ENCODE data around the gene NBEA.

Gene NBEA

GRCh38 chr13:35256459-35257148 is 314.5 kb downstream of the NBEA start:
- H3K27ac ChIP-seq (ENCODE audit: poor library complexity, severe bottlenecking): no peak overlapping the region
- DNase-seq (ENCODE audit: low spot score) (no peak), ATAC-seq (ENCODE audit: low read depth) (no peak)
- H3K4me3 ChIP-seq (ENCODE audit: severe bottlenecking): no peak overlapping the region
- no peaks in the 10 kb centered on the region for H3K4me1 ChIP-seq (ENCODE audit: insufficient read depth, poor library complexity, severe bottlenecking)
- H3K27me3 ChIP-seq (ENCODE audit: insufficient read depth, poor library complexity, severe bottlenecking): no peaks in the 10 kb centered on the region
- TF ChIP-seq CTCF (IDR thresholded peaks at IDR 0.05; ENCODE audit: poor library complexity, severe bottlenecking): no peak
- H3K9me3 ChIP-seq (ENCODE audit: severe bottlenecking): no peaks in the 10 kb centered on the region
- H3K36me3 ChIP-seq (ENCODE audit: low read depth): no peaks in the 10 kb centered on the region

DNA sequence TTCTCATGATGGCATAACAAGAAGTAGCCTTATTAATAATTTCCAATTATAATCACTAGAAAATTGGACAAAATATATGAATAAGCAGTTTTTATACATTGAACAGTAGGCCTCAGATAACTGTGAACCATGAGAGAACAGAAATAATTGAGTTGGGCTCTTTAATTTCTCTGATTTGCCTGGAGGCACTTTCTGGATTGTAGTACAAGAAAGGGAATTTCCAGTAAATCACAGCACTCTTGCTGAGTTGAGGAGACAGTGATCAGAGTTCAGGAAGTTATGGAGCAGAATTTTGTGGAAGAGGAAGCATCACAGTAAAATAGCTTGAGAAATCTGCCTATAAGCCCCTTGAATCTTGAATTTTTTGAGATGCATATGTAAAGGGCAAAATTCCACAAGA is 318.2 kb downstream of the NBEA start:
- Histone ChIP-seq H3K27ac (ENCODE audit: poor library complexity, severe bottlenecking) (no peak overlapping the region), H3K27me3 (ENCODE audit: insufficient read depth, poor library complexity, severe bottlenecking) (no peaks in the 10 kb centered on the region), H3K4me1 (ENCODE audit: insufficient read depth, poor library complexity, severe bottlenecking) (no peaks in the 10 kb centered on the region), H3K36me3 (ENCODE audit: low read depth) (no peaks in the 10 kb centered on the region), H3K4me3 (ENCODE audit: severe bottlenecking) (no peak overlapping the region), H3K9me3 (ENCODE audit: severe bottlenecking) (no peaks in the 10 kb centered on the region)
- DNase-seq (ENCODE audit: low spot score) (no peak), ATAC-seq (ENCODE audit: low read depth) (no peak)
- no peak for TF ChIP-seq CTCF (IDR thresholded peaks at IDR 0.05; ENCODE audit: poor library complexity, severe bottlenecking)

GRCh38 chr13:35266412-35266811 is 324.3 kb downstream of the NBEA start:
- no peaks in the 10 kb centered on the region for H3K4me1 ChIP-seq (ENCODE audit: insufficient read depth, poor library complexity, severe bottlenecking)
- no peaks in the 10 kb centered on the region for H3K9me3 ChIP-seq (ENCODE audit: severe bottlenecking)
- DNase-seq (ENCODE audit: low spot score): no peak
- no peak for ATAC-seq (ENCODE audit: low read depth)
- no peak overlapping the region for H3K4me3 ChIP-seq (ENCODE audit: severe bottlenecking)
- no peaks in the 10 kb centered on the region for H3K27me3 ChIP-seq (ENCODE audit: insufficient read depth, poor library complexity, severe bottlenecking)
- no peak overlapping the region for H3K27ac ChIP-seq (ENCODE audit: poor library complexity, severe bottlenecking)
- TF ChIP-seq CTCF (IDR thresholded peaks at IDR 0.05; ENCODE audit: poor library complexity, severe bottlenecking): no peak
- no peaks in the 10 kb centered on the region for H3K36me3 ChIP-seq (ENCODE audit: low read depth)

DNA sequence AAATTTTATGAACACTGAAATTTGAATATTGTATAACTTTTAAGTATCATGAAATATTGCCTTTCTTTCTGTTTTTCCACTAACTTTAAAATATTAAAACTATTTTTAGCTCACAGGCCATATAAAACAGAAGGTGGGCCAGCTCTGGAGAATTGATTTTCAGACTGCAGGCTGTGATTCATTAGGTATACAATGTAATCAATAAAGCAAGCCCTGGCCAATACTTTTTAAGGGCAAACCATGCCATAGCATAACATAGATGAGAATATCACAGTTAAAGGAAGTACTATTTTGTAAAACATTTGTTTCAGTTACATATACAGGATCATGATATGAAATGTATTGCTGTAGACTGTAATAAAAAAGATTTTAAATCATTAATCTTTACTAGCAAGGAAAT is 336.8 kb downstream of the NBEA start:
- H3K4me1 ChIP-seq (ENCODE audit: insufficient read depth, poor library complexity, severe bottlenecking): peaks cover 3% of the 10 kb centered on the region
- no peak overlapping the region for H3K27ac ChIP-seq (ENCODE audit: poor library complexity, severe bottlenecking)
- DNase-seq (ENCODE audit: low spot score) (no peak), ATAC-seq (ENCODE audit: low read depth) (no peak)
- no peaks in the 10 kb centered on the region for H3K36me3 ChIP-seq (ENCODE audit: low read depth)
- TF ChIP-seq CTCF (IDR thresholded peaks at IDR 0.05; ENCODE audit: poor library complexity, severe bottlenecking): no peak
- H3K4me3 ChIP-seq (ENCODE audit: severe bottlenecking): no peak overlapping the region
- no peaks in the 10 kb centered on the region for H3K27me3 ChIP-seq (ENCODE audit: insufficient read depth, poor library complexity, severe bottlenecking)
- no peaks in the 10 kb centered on the region for H3K9me3 ChIP-seq (ENCODE audit: severe bottlenecking)

DNA sequence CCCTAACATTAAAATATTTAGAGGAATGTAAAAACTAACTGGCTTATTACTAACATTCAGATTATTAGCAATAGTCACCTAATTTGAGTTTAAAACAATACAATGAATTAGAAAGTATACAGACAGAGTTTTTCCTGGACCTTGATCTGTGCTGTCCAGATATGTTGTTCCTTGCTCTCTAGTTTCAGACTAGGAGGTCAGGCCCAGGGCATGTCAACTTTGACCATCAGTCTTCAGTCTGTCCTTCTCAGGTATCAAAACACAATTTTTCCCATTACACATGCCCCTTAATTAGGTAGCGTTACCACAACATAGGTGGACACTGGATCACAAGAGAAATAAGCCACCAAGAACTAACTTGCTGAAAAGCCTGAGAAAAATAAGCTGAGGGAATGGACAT is 337.4 kb downstream of the NBEA start:
- Histone ChIP-seq H3K4me3 (ENCODE audit: severe bottlenecking) (no peak overlapping the region), H3K36me3 (ENCODE audit: low read depth) (no peaks in the 10 kb centered on the region), H3K27me3 (ENCODE audit: insufficient read depth, poor library complexity, severe bottlenecking) (no peaks in the 10 kb centered on the region), H3K27ac (ENCODE audit: poor library complexity, severe bottlenecking) (no peak overlapping the region), H3K9me3 (ENCODE audit: severe bottlenecking) (no peaks in the 10 kb centered on the region), H3K4me1 (ENCODE audit: insufficient read depth, poor library complexity, severe bottlenecking) (peaks cover 3% of the 10 kb centered on the region)
- no peak for TF ChIP-seq CTCF (IDR thresholded peaks at IDR 0.05; ENCODE audit: poor library complexity, severe bottlenecking)
- DNase-seq (ENCODE audit: low spot score) (no peak), ATAC-seq (ENCODE audit: low read depth) (no peak)

Measured in RWPE2 (cell line).